ENCODE data around the gene CREB5.
A peak's percentile ranks its signal among the peaks of the same experiment; 100 is the strongest.

The CREB5 gene

GRCh38 chr7:28408105-28408959 lies 4.0 kb upstream of the CREB5 start:
- TF ChIP-seq FOXP2 (optimal IDR thresholded peaks at IDR 0.05; ENCODE audit: borderline replicate concordance, extremely low read depth, extremely low read length, insufficient read depth) = no peak
- no peak for TF ChIP-seq SIN3A (IDR thresholded peaks at IDR 0.05; ENCODE audit: borderline replicate concordance, insufficient read depth, low read length)
- no peak for TF ChIP-seq POLR2AphosphoS5 (IDR thresholded peaks at IDR 0.05; ENCODE audit: low read depth, low read length)
- no peak for TF ChIP-seq TAF1 (IDR thresholded peaks at IDR 0.05; ENCODE audit: borderline replicate concordance, insufficient read depth, low read length)
- TF ChIP-seq REST (IDR thresholded peaks at IDR 0.05; ENCODE audit: insufficient read depth in 1 of 2, low read depth in 2 of 2, low read length in 2 of 2) = no peak

GRCh38 chr7:28408960-28409715 lies 3.2 kb upstream of the CREB5 start:
- TF ChIP-seq REST (IDR thresholded peaks at IDR 0.05; ENCODE audit: insufficient read depth in 1 of 2, low read depth in 2 of 2, low read length in 2 of 2) = no peak
- peak; percentile 50; the same call in 1 of the 2 replicates for TF ChIP-seq TAF1 (IDR thresholded peaks at IDR 0.05; ENCODE audit: borderline replicate concordance, insufficient read depth, low read length)
- TF ChIP-seq SIN3A (IDR thresholded peaks at IDR 0.05; ENCODE audit: borderline replicate concordance, insufficient read depth, low read length) = peak; percentile 94; the same call in 1 of the 2 replicates
- TF ChIP-seq FOXP2 (optimal IDR thresholded peaks at IDR 0.05; ENCODE audit: borderline replicate concordance, extremely low read depth, extremely low read length, insufficient read depth) = peak; percentile 52
- TF ChIP-seq POLR2AphosphoS5 (IDR thresholded peaks at IDR 0.05; ENCODE audit: low read depth, low read length) = no peak

- TF ChIP-seq FOXP2 (optimal IDR thresholded peaks at IDR 0.05; ENCODE audit: borderline replicate concordance, extremely low read depth, extremely low read length, insufficient read depth) = no peak
- no peak for TF ChIP-seq TAF1 (IDR thresholded peaks at IDR 0.05; ENCODE audit: borderline replicate concordance, insufficient read depth, low read length)
- no peak for TF ChIP-seq POLR2AphosphoS5 (IDR thresholded peaks at IDR 0.05; ENCODE audit: low read depth, low read length)
- TF ChIP-seq REST (IDR thresholded peaks at IDR 0.05; ENCODE audit: insufficient read depth in 1 of 2, low read depth in 2 of 2, low read length in 2 of 2) = no peak
- TF ChIP-seq SIN3A (IDR thresholded peaks at IDR 0.05; ENCODE audit: borderline replicate concordance, insufficient read depth, low read length) = no peak
Observed at GRCh38 chr7:28409716-28410627, 2.3 kb upstream of the CREB5 start.

- no peak for TF ChIP-seq POLR2AphosphoS5 (IDR thresholded peaks at IDR 0.05; ENCODE audit: low read depth, low read length)
- peak; percentile 28; the same call in 1 of the 2 replicates for TF ChIP-seq SIN3A (IDR thresholded peaks at IDR 0.05; ENCODE audit: borderline replicate concordance, insufficient read depth, low read length)
- TF ChIP-seq TAF1 (IDR thresholded peaks at IDR 0.05; ENCODE audit: borderline replicate concordance, insufficient read depth, low read length) = no peak
- TF ChIP-seq FOXP2 (optimal IDR thresholded peaks at IDR 0.05; ENCODE audit: borderline replicate concordance, extremely low read depth, extremely low read length, insufficient read depth) = no peak
- no peak for TF ChIP-seq REST (IDR thresholded peaks at IDR 0.05; ENCODE audit: insufficient read depth in 1 of 2, low read depth in 2 of 2, low read length in 2 of 2)
Observed at GRCh38 chr7:28410628-28411531, 1.4 kb upstream of the CREB5 start.
